H1 (cell line): ENCODE results near the gene PGD. TPM values are rescaled to one million over a fixed set of nuclear protein-coding genes. Genes with fewer than 3 reads are reported as not detected.

Experiments
- CTCF ChIA-PET: fragments of 300-600 bp; sonication (Branson Sonifier 250); formaldehyde crosslinking; loops from one replicate; lab custom pipeline; 2021; ENCODE audit not compliant: partially characterized antibody; lab: Charles Lee
- POLR2A ChIA-PET: fragments of 300-600 bp; sonication (Branson Sonifier 250); formaldehyde crosslinking; loops from one replicate; lab custom pipeline; 2021; ENCODE audit warnings: inconsistent platforms; ENCODE audit not compliant: partially characterized antibody; lab: Charles Lee
- DNase-seq, 2 experiments: peaks; one replicate each; pipeline versions ENCODE4 v3.0.0 to v3.0.0-alpha.2; 2010 to 2022; ENCODE audit warnings: low spot score in 2 of 2, low read depth in 1 of 2, mixed read lengths in 1 of 2
- FAIRE-seq: peaks from 2 replicates; lab custom pipeline; 2011; peaks lifted over from hg19 to GRCh38; lab: Jason Lieb, UNC
- H2AFZ ChIP-seq: 2 replicates; pipeline ENCODE4 v1.8.1; 2012; ENCODE audit warnings: low read length, inconsistent platforms
- H2AK5ac ChIP-seq: 2 replicates; pipeline ENCODE4 v1.6.1; 2013; ENCODE audit warnings: low read depth, low read length
- H2BK120ac ChIP-seq: replicated peaks from 2 replicates; pipeline ENCODE3; 2013; ENCODE audit warnings: low read depth, low read length, inconsistent platforms
- H2BK12ac ChIP-seq: 2 replicates; pipeline ENCODE4 v1.6.1; 2013; ENCODE audit warnings: low read depth, low read length
- H2BK15ac ChIP-seq: 2 replicates; pipeline ENCODE4 v1.6.1; 2013; ENCODE audit warnings: low read length
- H2BK20ac ChIP-seq: 2 replicates; pipeline ENCODE4 v1.6.1; 2013; ENCODE audit warnings: low read length
- H2BK5ac ChIP-seq: 2 replicates; pipeline ENCODE4 v1.6.1; 2013; ENCODE audit warnings: low read depth, low read length
- H3K14ac ChIP-seq: 2 replicates; pipeline ENCODE4 v1.6.1; 2013; ENCODE audit warnings: inconsistent platforms; ENCODE audit not compliant: insufficient read length
- H3K18ac ChIP-seq: 2 replicates; pipeline ENCODE4 v1.6.1; 2013; ENCODE audit warnings: low read length; ENCODE audit errors: extremely low read depth
- H3K23ac ChIP-seq: 2 replicates; pipeline ENCODE4 v1.6.1; 2013; ENCODE audit warnings: inconsistent platforms; ENCODE audit not compliant: insufficient read length
- H3K23me2 ChIP-seq: 2 replicates; pipeline ENCODE4 v1.6.1; 2013; ENCODE audit warnings: low read depth, low read length
- H3K27ac ChIP-seq: 2 replicates; pipeline ENCODE4 v1.6.1; 2011; ENCODE audit warnings: low read depth, low read length, inconsistent platforms
- H3K27me3 ChIP-seq, 4 experiments: replicated peaks in 1 of 4; 1 replicate in 1 of 4; 2 replicates in 3 of 4; pipeline versions ENCODE4 v1.6.1 to v1.8.1; 2011 to 2013; ENCODE audit warnings: low read length in 3 of 4, mild to moderate bottlenecking in 3 of 4, inconsistent platforms in 2 of 4, mixed read lengths in 2 of 4, moderate library complexity in 1 of 4; ENCODE audit not compliant: control insufficient read depth in 3 of 4, insufficient read depth in 3 of 4; ENCODE audit errors: extremely low read depth in 1 of 4
- H3K36me3 ChIP-seq, 4 experiments: 2 replicates each; pipeline versions ENCODE4 v1.6.1 to v1.8.1; 2011 to 2013; ENCODE audit warnings: mild to moderate bottlenecking in 4 of 4, low read length in 3 of 4, moderate library complexity in 2 of 4, control low read depth in 1 of 4, inconsistent platforms in 1 of 4; ENCODE audit not compliant: insufficient read depth in 4 of 4, control insufficient read depth in 2 of 4
- H3K4ac ChIP-seq: replicated peaks from 2 replicates; pipeline ENCODE3; 2013; ENCODE audit warnings: low read length, low read depth, mixed read lengths, inconsistent platforms; ENCODE audit not compliant: insufficient read length
- H3K4me1 ChIP-seq, 4 experiments: replicated peaks in 1 of 4; 1 replicate in 1 of 4; 2 replicates in 3 of 4; pipeline versions ENCODE4 v1.6.1 to v1.8.1; 2011 to 2013; ENCODE audit warnings: low read length in 3 of 4, inconsistent platforms in 2 of 4, mixed read lengths in 1 of 4; ENCODE audit not compliant: insufficient read depth in 4 of 4, control insufficient read depth in 3 of 4
- H3K4me2 ChIP-seq, 2 experiments: 2 replicates each; pipeline versions ENCODE4 v1.6.1 to v1.8.1; 2011 to 2013; ENCODE audit warnings: low read depth in 2 of 2, low read length in 2 of 2, control low read depth in 1 of 2, inconsistent platforms in 1 of 2, mild to moderate bottlenecking in 1 of 2; ENCODE audit not compliant: insufficient read depth in 1 of 2
- H3K4me3 ChIP-seq, 4 experiments: fragments of 200-600, 300-600 bp in 1 of 4; sonication (generic), shearing (Covaris generic), sonication (Bioruptor Twin) in 1 of 4; 2 replicates each; pipeline versions ENCODE4 v1.5.1 to v1.8.1; 2011 to 2016; ENCODE audit warnings: low read length in 4 of 4, low read depth in 3 of 4, control low read depth in 2 of 4, inconsistent platforms in 2 of 4, mild to moderate bottlenecking in 2 of 4, mixed read lengths in 1 of 4, moderate library complexity in 1 of 4; ENCODE audit not compliant: insufficient read depth in 2 of 4; ENCODE audit errors: extremely low read depth in 1 of 4
- H3K56ac ChIP-seq: replicated peaks from 2 replicates; pipeline ENCODE3; 2013; ENCODE audit warnings: low read depth, mild to moderate bottlenecking, mixed read lengths, low read length, inconsistent platforms; ENCODE audit not compliant: insufficient read length
- H3K79me1 ChIP-seq: 2 replicates; pipeline ENCODE4 v1.6.1; 2013; ENCODE audit warnings: low read depth, low read length, control low read depth
- H3K79me2 ChIP-seq, 2 experiments: 2 replicates each; pipeline versions ENCODE4 v1.6.1 to v1.8.1; 2012 to 2013; ENCODE audit warnings: low read length in 2 of 2, mild to moderate bottlenecking in 2 of 2, inconsistent platforms in 1 of 2; ENCODE audit not compliant: insufficient read depth in 2 of 2, control insufficient read depth in 1 of 2
- H3K9ac ChIP-seq, 4 experiments: replicated peaks in 1 of 4; 1 replicate in 1 of 4; 2 replicates in 3 of 4; pipeline versions ENCODE4 v1.6.1 to v1.8.1; 2011 to 2013; ENCODE audit warnings: low read depth in 3 of 4, low read length in 3 of 4, control low read depth in 2 of 4, mild to moderate bottlenecking in 2 of 4, moderate library complexity in 2 of 4, inconsistent platforms in 1 of 4; ENCODE audit errors: extremely low read depth in 1 of 4
- H3K9me3 ChIP-seq, 2 experiments: 2 replicates each; pipeline versions ENCODE4 v1.6.1 to v1.8.1; 2012 to 2013; ENCODE audit warnings: mild to moderate bottlenecking in 2 of 2, moderate library complexity in 2 of 2, control low read depth in 1 of 2, inconsistent platforms in 1 of 2, low read depth in 1 of 2, low read length in 1 of 2, mixed read lengths in 1 of 2; ENCODE audit not compliant: insufficient read depth in 2 of 2
- H4K20me1 ChIP-seq, 2 experiments: replicated peaks in 1 of 2; 2 replicates each; pipeline versions ENCODE3 to v1.8.1; 2011 to 2013; ENCODE audit warnings: inconsistent platforms in 2 of 2, low read length in 2 of 2, mild to moderate bottlenecking in 1 of 2; ENCODE audit not compliant: insufficient read depth in 2 of 2, control insufficient read depth in 1 of 2
- H4K5ac ChIP-seq: 2 replicates; pipeline ENCODE4 v1.6.1; 2013; ENCODE audit warnings: low read length, low read depth, mixed read lengths, inconsistent platforms; ENCODE audit not compliant: insufficient read length
- H4K8ac ChIP-seq: 2 replicates; pipeline ENCODE4 v1.8.0; 2013; ENCODE audit warnings: mild to moderate bottlenecking, moderate library complexity, low read length, inconsistent platforms; ENCODE audit not compliant: insufficient read depth; ENCODE audit errors: extremely low read depth
- H4K91ac ChIP-seq: replicated peaks from 2 replicates; pipeline ENCODE3; 2013; ENCODE audit warnings: low read length, mixed read lengths, inconsistent platforms; ENCODE audit not compliant: insufficient read length
- WGBS, 2 experiments: shearing (Covaris generic) in 1 of 2; methylation state at CpG; one replicate each; pipeline versions ENCODE4 v1.1.6 to v1.1.7; 2013 to 2015; ENCODE audit warnings: low lambda C conversion rate in 2 of 2, mixed read lengths in 2 of 2, inconsistent platforms in 1 of 2, low coverage in 1 of 2, missing lambda C conversion rate in 1 of 2; ENCODE audit not compliant: insufficient replicate concordance in 2 of 2, insufficient coverage in 1 of 2, insufficient read length in 1 of 2; ENCODE audit errors: extremely low coverage in 1 of 2, missing lambda C conversion rate in 1 of 2; 5-methylcytosine and 5-hydroxymethylcytosine counted together
- polyA plus RNA-seq, 7 experiments: library from polyadenylated mRNA; depleted of rRNA in 3 of 7; stranded (reverse) in 5 of 7; unstranded in 2 of 7; fragments of >200 nt in 5 of 7; fragments of 200-250 nt in 2 of 7; gene quantifications; 1 replicate in 5 of 7; 2 replicates in 1 of 7; 4 replicates in 1 of 7; pipeline versions ENCODE4 v1.2.1 to v1.2.3, GENCODE V29; 2011 to 2013; ENCODE audit warnings: missing spikeins in 2 of 7, mixed read lengths in 2 of 7
- total RNA-seq: library from RNA; stranded (reverse); fragmentation: NEBNext Ultra II Directional; extraction: Animal tissue kit (Norgen Biotek cat#: 25700); gene quantifications from 2 replicates; pipeline ENCODE4 v1.2.1, GENCODE V29; 2021
- TF ChIP-seq, protein P1 (sequence below): IDR thresholded peaks from 2 replicates; pipeline ENCODE4 v1.6.1; 2012; ENCODE audit warnings: inconsistent platforms

The PGD gene
- total and polyA plus RNA-seq, 2 of the 8 experiments (the other 6 are each of a cell fraction or from before 2014, with no cell fraction given), result 191 to 331 TPM

DNA sequence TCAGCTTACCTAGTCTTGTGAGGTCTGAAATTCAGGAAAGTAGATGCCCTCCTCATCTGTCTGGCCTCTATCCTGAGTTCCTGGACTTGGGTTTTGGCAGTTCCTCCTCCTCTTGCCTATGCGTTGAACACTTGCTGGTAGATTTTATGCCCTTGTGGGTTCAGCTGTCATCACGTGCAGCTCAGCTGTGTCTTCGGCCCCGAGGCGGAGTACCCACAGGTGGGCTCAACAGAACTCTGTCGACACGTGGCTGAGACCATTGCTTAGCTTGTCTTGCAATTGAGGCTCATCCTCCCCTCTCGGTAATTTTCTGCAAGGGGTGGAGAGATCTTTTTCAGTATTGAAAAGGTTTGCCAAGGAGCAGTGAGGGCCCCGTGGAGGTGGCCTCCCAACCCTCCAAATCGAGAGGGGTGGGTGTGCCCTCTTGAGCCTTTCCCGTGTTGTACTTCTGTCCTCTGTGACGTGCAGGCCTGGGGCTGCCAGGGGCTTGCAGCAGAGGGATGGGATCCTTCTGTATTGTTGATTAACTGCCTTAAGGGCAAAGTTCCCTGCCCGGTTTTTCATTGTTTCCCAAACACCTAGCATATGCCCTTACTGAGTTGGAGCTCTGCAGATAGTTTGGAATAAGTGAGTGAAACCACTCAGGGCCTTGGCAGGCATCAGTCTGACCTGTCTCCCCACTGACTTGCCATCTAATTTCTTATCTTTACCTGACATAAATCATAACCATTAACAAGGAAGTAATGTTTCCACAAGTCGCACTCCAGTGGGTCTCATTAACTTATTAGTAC is 34.2 kb downstream of the PGD start:
- CTCF ChIA-PET, result interaction anchor here (0.6 to 10.9 kb wide), 7 partner anchors 22 to 478 kb away, joined by 3 to 132 read pairs (median 3); no protein-coding TSS in a partner anchor
- no peak overlapping the region for H2BK15ac ChIP-seq
- no peak overlapping the region; the same call in 1 of the 2 replicates for H2BK5ac ChIP-seq
- TF ChIP-seq, protein P1, sequence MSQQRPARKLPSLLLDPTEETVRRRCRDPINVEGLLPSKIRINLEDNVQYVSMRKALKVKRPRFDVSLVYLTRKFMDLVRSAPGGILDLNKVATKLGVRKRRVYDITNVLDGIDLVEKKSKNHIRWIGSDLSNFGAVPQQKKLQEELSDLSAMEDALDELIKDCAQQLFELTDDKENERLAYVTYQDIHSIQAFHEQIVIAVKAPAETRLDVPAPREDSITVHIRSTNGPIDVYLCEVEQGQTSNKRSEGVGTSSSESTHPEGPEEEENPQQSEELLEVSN, result no peak
- H3K14ac ChIP-seq, result no peak overlapping the region
- H3K4me1 ChIP-seq, result peaks cover 0 to 5% (median under 1%) of the 10 kb centered on the region in 4 experiments; a peak in 4 of 7 replicates
- H3K23ac ChIP-seq, result no peak overlapping the region
- no peaks in the 10 kb centered on the region for H3K27me3 ChIP-seq
- no peaks in the 10 kb centered on the region for H3K79me1 ChIP-seq
- no peak for FAIRE-seq
- no peak overlapping the region for H3K56ac ChIP-seq
- no peak overlapping the region for H3K18ac ChIP-seq
- no peak overlapping the region for H2BK12ac ChIP-seq
- no peak overlapping the region for H2AK5ac ChIP-seq
- WGBS, 2 experiments, result 96% methylated on average over 14 of the region's 14 CpGs; no CpG with 5 or more reads in 1 of the 2 experiments
- H2AFZ ChIP-seq, result no peak overlapping the region
- H3K4me3 ChIP-seq, result no peak overlapping the region
- H3K23me2 ChIP-seq, result peaks cover 9% of the 10 kb centered on the region
- no peak overlapping the region for H3K27ac ChIP-seq
- H3K4me2 ChIP-seq, result no peak overlapping the region
- no peak overlapping the region for H4K8ac ChIP-seq
- H2BK20ac ChIP-seq, result no peak overlapping the region
- no peaks in the 10 kb centered on the region for H4K20me1 ChIP-seq
- H4K5ac ChIP-seq, result no peak overlapping the region
- POLR2A ChIA-PET, result interaction anchor here (0.7 to 1.2 kb wide), 3 partner anchors 13 to 35 kb away, joined by 3 to 4 read pairs (median 3); no protein-coding TSS in a partner anchor
- no peak overlapping the region for H3K9ac ChIP-seq
- H4K91ac ChIP-seq, result no peak overlapping the region
- no peak overlapping the region for H3K4ac ChIP-seq
- no peaks in the 10 kb centered on the region for H3K79me2 ChIP-seq
- no peak overlapping the region for H2BK120ac ChIP-seq
- H3K36me3 ChIP-seq, result no peaks in the 10 kb centered on the region
- no peaks in the 10 kb centered on the region for H3K9me3 ChIP-seq
- no peak for DNase-seq
